Measurements from ENCODE around the gene CENPX.

- TF ChIP-seq ELF4 (IDR thresholded peaks at IDR 0.05), result no peak
- TF ChIP-seq HDGF (IDR thresholded peaks at IDR 0.05; ENCODE audit: borderline replicate concordance), result no peak
- TF ChIP-seq SUZ12 (IDR thresholded peaks at IDR 0.05), result no peak
- TF ChIP-seq CTBP1 (IDR thresholded peaks at IDR 0.05; ENCODE audit: borderline replicate concordance), result no peak
- no peak for TF ChIP-seq NFRKB (IDR thresholded peaks at IDR 0.05)
- no peak for TF ChIP-seq PKNOX1 (IDR thresholded peaks at IDR 0.05)
Measured at GRCh38 chr17:82050761-82051641, 28.3 kb upstream of the CENPX start.
